Calu3 (cell line): Measurements from ENCODE around the gene RERE. TPM values are rescaled to one million over a fixed set of nuclear protein-coding genes. Genes with fewer than 3 reads are reported as not detected.

Experiments
- BruUV-seq: library from RNA; stranded (reverse); fragments of 400-500 nt; replicated peaks from 2 replicates; lab custom pipeline; 2021; lab: Mats Ljungman, UMichigan
- CTCF ChIA-PET: fragments of 300-600 bp; sonication (Branson Sonifier 250); formaldehyde crosslinking; loops from one replicate; lab custom pipeline; 2022; ENCODE audit warnings: antibody characterized with exemption; lab: Charles Lee
- DNase-seq: peaks from one replicate; pipeline ENCODE4 v3.0.0; 2022
- H3K27ac Mint-ChIP-seq: one replicate; pipeline ENCODE4 v1.8.0; 2022; ENCODE audit warnings: mixed read lengths; ENCODE audit not compliant: unreplicated experiment
- H3K27me3 Mint-ChIP-seq: one replicate; pipeline ENCODE4 v1.8.0; 2022; ENCODE audit warnings: mixed read lengths; ENCODE audit not compliant: unreplicated experiment
- H3K36me3 Mint-ChIP-seq: one replicate; pipeline ENCODE4 v1.8.0; 2022; ENCODE audit warnings: mild to moderate bottlenecking, moderate library complexity, mixed read lengths; ENCODE audit not compliant: insufficient read depth, unreplicated experiment
- H3K4me1 Mint-ChIP-seq: one replicate; pipeline ENCODE4 v1.8.0; 2022; ENCODE audit warnings: mild to moderate bottlenecking, low read depth, mixed read lengths; ENCODE audit not compliant: unreplicated experiment
- H3K4me3 Mint-ChIP-seq: one replicate; pipeline ENCODE4 v1.8.0; 2022; ENCODE audit warnings: mild to moderate bottlenecking, low read depth, moderate library complexity, mixed read lengths; ENCODE audit not compliant: unreplicated experiment
- H3K9me3 Mint-ChIP-seq: one replicate; pipeline ENCODE4 v1.8.0; 2022; ENCODE audit warnings: low read depth, mixed read lengths; ENCODE audit not compliant: unreplicated experiment
- CTCF ChIP-seq: fragments of 200-600 bp; IDR thresholded peaks from one replicate; pipeline ENCODE4 v1.8.0; 2022; ENCODE audit warnings: antibody characterized with exemption; ENCODE audit not compliant: unreplicated experiment
- intact Hi-C: fragments of 100-400 bp; cut with micrococcal nuclease; formaldehyde crosslinking; loops from one replicate; pipeline ENCODE4 v1.10.0; 2022; ENCODE audit not compliant: unreplicated experiment
- total RNA-seq: library from RNA; stranded (reverse); gene quantifications from 2 replicates; pipeline ENCODE4 v1.2.3, GENCODE V29; 2022

RERE gene
- total RNA-seq, 1 experiment from 2014 or later, result 45.9 TPM

- Mint-ChIP-seq H3K27me3 (no peaks in the 10 kb centered on the region), H3K27ac (no peak overlapping the region), H3K4me1 (peaks cover 29% of the 10 kb centered on the region), H3K36me3 (peaks cover 6% of the 10 kb centered on the region), H3K4me3 (no peak overlapping the region), H3K9me3 (no peaks in the 10 kb centered on the region)
- BruUV-seq, result no TSS peak
- CTCF ChIA-PET, result no interaction called here
- intact Hi-C loops, result no loop called here
- no peak for DNase-seq
- no peak for TF ChIP-seq CTCF
Observed at GRCh38 chr1:8810987-8811386, 6.5 kb downstream of the RERE start.

GRCh38 chr1:8809342-8809736 is 8.1 kb downstream of the RERE start:
- intact Hi-C loops, result no loop called here
- DNase-seq, result no peak
- Mint-ChIP-seq H3K9me3 (no peaks in the 10 kb centered on the region), H3K36me3 (no peaks in the 10 kb centered on the region), H3K27ac (no peak overlapping the region), H3K4me3 (no peak overlapping the region), H3K27me3 (no peaks in the 10 kb centered on the region), H3K4me1 (peaks cover 12% of the 10 kb centered on the region)
- no TSS peak for BruUV-seq
- CTCF ChIA-PET, result no interaction called here
- no peak for TF ChIP-seq CTCF

- no TSS peak for BruUV-seq
- Mint-ChIP-seq H3K4me3 (no peak overlapping the region), H3K4me1 (no peaks in the 10 kb centered on the region), H3K9me3 (no peaks in the 10 kb centered on the region), H3K27ac (no peak overlapping the region), H3K36me3 (no peaks in the 10 kb centered on the region), H3K27me3 (no peaks in the 10 kb centered on the region)
- CTCF ChIA-PET, result no interaction called here
- no peak for DNase-seq
- no peak for TF ChIP-seq CTCF
- intact Hi-C loops, result no loop called here
Observed at GRCh38 chr1:8807004-8807403, 10.4 kb downstream of the RERE start.

- CTCF ChIA-PET, result no interaction called here
- no peaks in the 10 kb centered on the region for H3K27me3 Mint-ChIP-seq
- intact Hi-C loops, result no loop called here
Observed at GRCh38 chr1:8800416-8800815, 17.0 kb downstream of the RERE start.

More at GRCh38 chr1:8800416-8800815, 17.0 kb downstream of the RERE start:
- Mint-ChIP-seq H3K9me3 (no peaks in the 10 kb centered on the region), H3K36me3 (no peaks in the 10 kb centered on the region), H3K4me1 (no peaks in the 10 kb centered on the region), H3K4me3 (no peak overlapping the region), H3K27ac (no peak overlapping the region)
- BruUV-seq, result no TSS peak
- TF ChIP-seq CTCF, result no peak
- no peak for DNase-seq
